ENCODE data around the gene SDHAF2. TPM values are rescaled to one million over a fixed set of nuclear protein-coding genes. Genes with fewer than 3 reads are reported as not detected.
"Not testable (repeated sequence)": the region's sequence is repeated elsewhere in the genome, so short reads cannot be mapped to it uniquely, and the experiment has no call there.

SDHAF2 gene
- total RNA-seq (10 to 100 TPM; 36.1 to 56.6 (median 48.2) TPM), polyA plus RNA-seq (100 to 1,000 TPM; 100 to 116 TPM), total RNA-seq (3.6 reads per million, percentile 19 among the genes with 10 or more reads in this experiment)

GRCh38 chr11:61429691-61430582, at the start of gene SDHAF2, which contains the start of gene CPSF7:
TSS of gene SDHAF2 (plus strand) at chr11:61430124. CDS start at chr11:61430147, 23 bp downstream.
TSS of gene CPSF7 (minus strand) at chr11:61429975. CDS start at chr11:61429235, 740 bp downstream.
- Mint-ChIP-seq H3K36me3 (peaks cover 0 to 29% (median 22%) of the 10 kb centered on the region in 5 donors), H3K4me3 (peak within 1 kb of the TSS; percentile 89 to 100 (median 97)), H3K27ac (peak within 1 kb of the TSS; percentile 97 to 100 (median 99)), H3K27me3 (peaks cover 0 to 2% (median 0%) of the 10 kb centered on the region in 5 donors), H3K9me3 (no peaks in the 10 kb centered on the region), H3K4me1 (peaks cover 31 to 86% (median 69%) of the 10 kb centered on the region in 7 donors)
- peak; percentile 93 for ATAC-seq
- Histone ChIP-seq H3K27me3 (ENCODE audit: control insufficient read depth in 2 of 2, insufficient read depth in 2 of 2, low read length in 2 of 2) (no peaks in the 10 kb centered on the region), H3K4me1 (ENCODE audit: control insufficient read depth in 2 of 2, insufficient read depth in 2 of 2, low read length in 2 of 2) (peaks cover 20 to 33% of the 10 kb centered on the region in 2 donors), H3K9me3 (ENCODE audit: control insufficient read depth in 2 of 3, low read length in 3 of 3) (no peaks in the 10 kb centered on the region), H3K27ac (ENCODE audit: low read depth, low read length) (peak within 1 kb of the TSS; percentile 98), H3K4me3 (ENCODE audit: low read length) (peak within 1 kb of the TSS; percentile 91), H3K36me3 (ENCODE audit: control insufficient read depth in 2 of 3, insufficient read depth in 3 of 3, low read length in 3 of 3) (peaks cover 15 to 38% (median 29%) of the 10 kb centered on the region in 3 experiments)
- ChIA-PET POLR2A (interaction anchor here (0.6 to 4.2 kb wide), 18 partner anchors 8 to 525 kb away, joined by 3 to 27 read pairs (median 5); partner anchors contain the start of genes CYB561A3, PRPF19, TMEM109 and TMEM138), CTCF (interaction anchor here (0.6 to 2.5 kb wide), 4 partner anchors 12 to 367 kb away, joined by 3 to 17 read pairs (median 8); partner anchors contain the start of gene TMEM216)
- intact Hi-C loops (cut with micrococcal nuclease) = loop anchor here (1.0 to 10.0 kb wide), 14 partner anchors 16 to 1763 kb away; partner anchors contain the start of genes DDB1 (in 2 of the 2), INCENP (in 2 of the 2), TKFC (in 2 of the 2) and VPS37C (in 2 of the 2)
- peak; percentile 96 to 99 (median 97) for DNase-seq

GRCh38 chr11:61380884-61381283, 49.0 kb upstream of the SDHAF2 start:
- H3K4me3 ChIP-seq (ENCODE audit: low read length) = no peak overlapping the region
- ATAC-seq = no peak
- no peaks in the 10 kb centered on the region for H3K36me3 ChIP-seq (ENCODE audit: control insufficient read depth in 2 of 3, insufficient read depth in 3 of 3, low read length in 3 of 3)
- no peaks in the 10 kb centered on the region for H3K4me1 ChIP-seq (ENCODE audit: control insufficient read depth in 2 of 2, insufficient read depth in 2 of 2, low read length in 2 of 2)
- no peaks in the 10 kb centered on the region for H3K27me3 ChIP-seq (ENCODE audit: control insufficient read depth in 2 of 2, insufficient read depth in 2 of 2, low read length in 2 of 2)
- no peaks in the 10 kb centered on the region for H3K9me3 ChIP-seq (ENCODE audit: control insufficient read depth in 2 of 3, low read length in 3 of 3)
- DNase-seq = no peak
- H3K36me3 Mint-ChIP-seq = peaks cover 0 to 10% (median 6%) of the 10 kb centered on the region in 5 donors
- intact Hi-C loops (cut with micrococcal nuclease) = no loop called here
- H3K27ac Mint-ChIP-seq = no peak overlapping the region
- ChIA-PET POLR2A (interaction anchor here (0.7 kb wide), 2 partner anchors 275 to 1743 kb away, joined by 3 to 7 read pairs; no protein-coding TSS in a partner anchor), CTCF (interaction anchor here (0.6 to 7.2 kb wide), 3 partner anchors 16 to 45 kb away, joined by 5 to 184 read pairs (median 6); partner anchors contain the start of genes DDB1, TKFC and TMEM138)
- H3K9me3 Mint-ChIP-seq = no peaks in the 10 kb centered on the region
- H3K4me3 Mint-ChIP-seq = no peak overlapping the region
- no peak overlapping the region for H3K27ac ChIP-seq (ENCODE audit: low read depth, low read length)
- H3K4me1 Mint-ChIP-seq = peaks cover 0 to 9% (median 7%) of the 10 kb centered on the region in 7 donors
- no peaks in the 10 kb centered on the region for H3K27me3 Mint-ChIP-seq

- H3K9me3 ChIP-seq (ENCODE audit: control insufficient read depth in 2 of 3, low read length in 3 of 3); H3K4me1 Mint-ChIP-seq; H3K4me3 Mint-ChIP-seq; H3K36me3 Mint-ChIP-seq; H3K27me3 ChIP-seq (ENCODE audit: control insufficient read depth in 2 of 2, insufficient read depth in 2 of 2, low read length in 2 of 2); H3K9me3 Mint-ChIP-seq; H3K27ac ChIP-seq (ENCODE audit: low read depth, low read length); H3K27ac Mint-ChIP-seq; ATAC-seq; H3K27me3 Mint-ChIP-seq; DNase-seq; H3K4me1 ChIP-seq (ENCODE audit: control insufficient read depth in 2 of 2, insufficient read depth in 2 of 2, low read length in 2 of 2); H3K4me3 ChIP-seq (ENCODE audit: low read length); H3K36me3 ChIP-seq (ENCODE audit: control insufficient read depth in 2 of 3, insufficient read depth in 3 of 3, low read length in 3 of 3); intact Hi-C loops (cut with micrococcal nuclease): not testable (repeated sequence)
- ChIA-PET POLR2A (interaction anchor here (6.5 kb wide), 1 partner anchor 48 kb away, joined by 70 read pairs; the partner anchor contains the start of genes DDB1 and TKFC), CTCF (interaction anchor here (1.7 to 7.2 kb wide), 2 partner anchors 18 to 48 kb away, joined by 4 to 184 read pairs; partner anchors contain the start of genes DDB1 and TKFC)
These were observed 46.1 kb upstream of the SDHAF2 start for GRCh38 chr11:61383859-61384258.

- Mint-ChIP-seq H3K27me3 (no peaks in the 10 kb centered on the region), H3K36me3 (peaks cover 0 to under 1% (median 0%) of the 10 kb centered on the region in 5 donors), H3K4me3 (no peak overlapping the region), H3K9me3 (peaks cover 0 to 1% (median 0%) of the 10 kb centered on the region in 11 donors), H3K4me1 (peaks cover 0 to 9% (median 7%) of the 10 kb centered on the region in 7 donors), H3K27ac (peak overlapping the region in 1 of 9 donors; percentile 30)
- intact Hi-C loops (cut with micrococcal nuclease) = loop anchor here (1.0 to 5.0 kb wide), 7 partner anchors 22 to 609 kb away; partner anchors contain the start of genes CYB561A3 (in 1 of the 2) and TMEM138 (in 1 of the 2)
- Histone ChIP-seq H3K27ac (ENCODE audit: low read depth, low read length) (no peak overlapping the region), H3K4me1 (ENCODE audit: control insufficient read depth in 2 of 2, insufficient read depth in 2 of 2, low read length in 2 of 2) (no peaks in the 10 kb centered on the region), H3K4me3 (ENCODE audit: low read length) (no peak overlapping the region), H3K9me3 (ENCODE audit: control insufficient read depth in 2 of 3, low read length in 3 of 3) (no peaks in the 10 kb centered on the region), H3K27me3 (ENCODE audit: control insufficient read depth in 2 of 2, insufficient read depth in 2 of 2, low read length in 2 of 2) (no peaks in the 10 kb centered on the region), H3K36me3 (ENCODE audit: control insufficient read depth in 2 of 3, insufficient read depth in 3 of 3, low read length in 3 of 3) (no peaks in the 10 kb centered on the region)
- ChIA-PET CTCF (interaction anchor here (0.8 to 7.2 kb wide), 16 partner anchors 9 to 553 kb away, joined by 3 to 184 read pairs (median 5); partner anchors contain the start of genes CYB561A3, DDB1, TKFC and TMEM138), POLR2A (interaction anchor here (2.9 to 6.5 kb wide), 2 partner anchors 22 to 49 kb away, joined by 14 to 70 read pairs; partner anchors contain the start of genes CYB561A3, DDB1, TKFC and TMEM138)
- no peak for DNase-seq
- ATAC-seq = no peak
These were observed 45.4 kb upstream of the SDHAF2 start for GRCh38 chr11:61384271-61385242.

GRCh38 chr11:61390161-61390560, 39.8 kb upstream of the SDHAF2 start:
- H3K27ac Mint-ChIP-seq = peak overlapping the region in 1 of 9 donors; percentile 28
- H3K9me3 ChIP-seq (ENCODE audit: control insufficient read depth in 2 of 3, low read length in 3 of 3) = no peaks in the 10 kb centered on the region
- H3K4me3 ChIP-seq (ENCODE audit: low read length) = no peak overlapping the region
- ChIA-PET POLR2A (interaction anchor here (0.7 to 5.7 kb wide), 3 partner anchors 27 to 477 kb away, joined by 3 to 39 read pairs (median 3); partner anchors contain the start of genes CYB561A3 and TMEM138), CTCF (interaction anchor here (4.8 kb wide), 1 partner anchor 55 kb away, joined by 54 read pairs; the partner anchor contains the start of genes DDB1 and TKFC)
- H3K36me3 Mint-ChIP-seq = peaks cover 0 to 8% (median 2%) of the 10 kb centered on the region in 5 donors
- H3K4me1 Mint-ChIP-seq = peaks cover 16 to 28% (median 27%) of the 10 kb centered on the region in 7 donors
- H3K27me3 ChIP-seq (ENCODE audit: control insufficient read depth in 2 of 2, insufficient read depth in 2 of 2, low read length in 2 of 2) = no peaks in the 10 kb centered on the region
- no peak overlapping the region for H3K27ac ChIP-seq (ENCODE audit: low read depth, low read length)
- ATAC-seq (no peak), DNase-seq (no peak)
- peak overlapping the region in 2 of 10 donors; percentile 16 to 20 for H3K4me3 Mint-ChIP-seq
- peaks cover 9 to 10% of the 10 kb centered on the region in 2 donors for H3K4me1 ChIP-seq (ENCODE audit: control insufficient read depth in 2 of 2, insufficient read depth in 2 of 2, low read length in 2 of 2)
- peaks cover 0 to 4% (median 0%) of the 10 kb centered on the region in 3 experiments for H3K36me3 ChIP-seq (ENCODE audit: control insufficient read depth in 2 of 3, insufficient read depth in 3 of 3, low read length in 3 of 3)
- peaks cover 0 to 4% (median 0%) of the 10 kb centered on the region in 11 donors for H3K9me3 Mint-ChIP-seq
- intact Hi-C loops (cut with micrococcal nuclease) = no loop called here
- no peaks in the 10 kb centered on the region for H3K27me3 Mint-ChIP-seq
